ENCODE results near the gene NHERF2.

DNA sequence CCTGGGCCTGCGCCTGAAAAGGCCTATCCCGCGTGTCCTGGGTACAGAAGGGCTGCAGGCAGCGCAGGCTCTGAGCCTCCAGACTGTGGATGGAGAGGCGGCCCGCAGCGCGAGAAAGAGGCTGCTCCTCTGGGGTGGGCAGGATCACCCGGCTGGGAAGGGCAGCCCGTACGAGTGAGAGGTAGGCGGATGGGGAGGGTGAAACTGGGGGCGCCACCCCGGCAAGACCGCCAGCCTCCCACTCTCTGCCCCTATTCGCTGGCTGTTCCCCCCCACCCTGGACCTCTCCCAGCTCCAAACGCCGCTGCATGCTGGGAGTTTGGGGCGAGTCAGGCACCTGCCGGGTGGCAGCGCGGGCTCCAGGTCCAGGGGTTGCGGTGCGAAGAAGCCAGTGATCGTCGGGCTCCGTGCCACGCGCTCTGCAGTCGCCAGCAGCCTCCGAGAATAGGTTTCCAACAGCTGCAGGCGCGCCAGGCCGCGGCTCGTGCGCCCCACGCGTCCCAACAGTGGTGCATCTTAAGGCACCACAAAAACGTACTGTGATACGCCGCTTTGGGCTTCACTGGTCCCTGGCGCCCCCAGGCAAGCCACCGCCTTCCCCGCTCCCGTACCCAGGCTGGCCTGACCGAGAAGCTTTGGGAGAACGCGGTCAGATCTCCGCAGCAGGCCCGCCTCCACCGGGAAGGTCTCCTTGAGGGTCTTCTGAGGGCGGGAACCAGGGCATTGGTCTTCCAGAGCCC, 46.5 kb upstream of the NHERF2 start:
- TF ChIP-seq, protein P1, sequence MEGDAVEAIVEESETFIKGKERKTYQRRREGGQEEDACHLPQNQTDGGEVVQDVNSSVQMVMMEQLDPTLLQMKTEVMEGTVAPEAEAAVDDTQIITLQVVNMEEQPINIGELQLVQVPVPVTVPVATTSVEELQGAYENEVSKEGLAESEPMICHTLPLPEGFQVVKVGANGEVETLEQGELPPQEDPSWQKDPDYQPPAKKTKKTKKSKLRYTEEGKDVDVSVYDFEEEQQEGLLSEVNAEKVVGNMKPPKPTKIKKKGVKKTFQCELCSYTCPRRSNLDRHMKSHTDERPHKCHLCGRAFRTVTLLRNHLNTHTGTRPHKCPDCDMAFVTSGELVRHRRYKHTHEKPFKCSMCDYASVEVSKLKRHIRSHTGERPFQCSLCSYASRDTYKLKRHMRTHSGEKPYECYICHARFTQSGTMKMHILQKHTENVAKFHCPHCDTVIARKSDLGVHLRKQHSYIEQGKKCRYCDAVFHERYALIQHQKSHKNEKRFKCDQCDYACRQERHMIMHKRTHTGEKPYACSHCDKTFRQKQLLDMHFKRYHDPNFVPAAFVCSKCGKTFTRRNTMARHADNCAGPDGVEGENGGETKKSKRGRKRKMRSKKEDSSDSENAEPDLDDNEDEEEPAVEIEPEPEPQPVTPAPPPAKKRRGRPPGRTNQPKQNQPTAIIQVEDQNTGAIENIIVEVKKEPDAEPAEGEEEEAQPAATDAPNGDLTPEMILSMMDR (conservative IDR thresholded peaks at IDR 0.05; ENCODE audit: low read depth in 2 of 2): no peak
- TF ChIP-seq EZH2 (IDR thresholded peaks at IDR 0.05; ENCODE audit: low read depth, unreplicated experiment): peak; percentile 19
- TF ChIP-seq, protein P2, sequence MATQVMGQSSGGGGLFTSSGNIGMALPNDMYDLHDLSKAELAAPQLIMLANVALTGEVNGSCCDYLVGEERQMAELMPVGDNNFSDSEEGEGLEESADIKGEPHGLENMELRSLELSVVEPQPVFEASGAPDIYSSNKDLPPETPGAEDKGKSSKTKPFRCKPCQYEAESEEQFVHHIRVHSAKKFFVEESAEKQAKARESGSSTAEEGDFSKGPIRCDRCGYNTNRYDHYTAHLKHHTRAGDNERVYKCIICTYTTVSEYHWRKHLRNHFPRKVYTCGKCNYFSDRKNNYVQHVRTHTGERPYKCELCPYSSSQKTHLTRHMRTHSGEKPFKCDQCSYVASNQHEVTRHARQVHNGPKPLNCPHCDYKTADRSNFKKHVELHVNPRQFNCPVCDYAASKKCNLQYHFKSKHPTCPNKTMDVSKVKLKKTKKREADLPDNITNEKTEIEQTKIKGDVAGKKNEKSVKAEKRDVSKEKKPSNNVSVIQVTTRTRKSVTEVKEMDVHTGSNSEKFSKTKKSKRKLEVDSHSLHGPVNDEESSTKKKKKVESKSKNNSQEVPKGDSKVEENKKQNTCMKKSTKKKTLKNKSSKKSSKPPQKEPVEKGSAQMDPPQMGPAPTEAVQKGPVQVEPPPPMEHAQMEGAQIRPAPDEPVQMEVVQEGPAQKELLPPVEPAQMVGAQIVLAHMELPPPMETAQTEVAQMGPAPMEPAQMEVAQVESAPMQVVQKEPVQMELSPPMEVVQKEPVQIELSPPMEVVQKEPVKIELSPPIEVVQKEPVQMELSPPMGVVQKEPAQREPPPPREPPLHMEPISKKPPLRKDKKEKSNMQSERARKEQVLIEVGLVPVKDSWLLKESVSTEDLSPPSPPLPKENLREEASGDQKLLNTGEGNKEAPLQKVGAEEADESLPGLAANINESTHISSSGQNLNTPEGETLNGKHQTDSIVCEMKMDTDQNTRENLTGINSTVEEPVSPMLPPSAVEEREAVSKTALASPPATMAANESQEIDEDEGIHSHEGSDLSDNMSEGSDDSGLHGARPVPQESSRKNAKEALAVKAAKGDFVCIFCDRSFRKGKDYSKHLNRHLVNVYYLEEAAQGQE (IDR thresholded peaks at IDR 0.05; ENCODE audit: unreplicated experiment): no peak
- TF ChIP-seq EZH2phosphoT487 (IDR thresholded peaks at IDR 0.05; ENCODE audit: unreplicated experiment): no peak
- TF ChIP-seq NANOG (IDR thresholded peaks at IDR 0.05; ENCODE audit: borderline replicate concordance): no peak
- no peak; the same call in 1 of the 2 replicates for TF ChIP-seq POLR2AphosphoS5 (IDR thresholded peaks at IDR 0.05; ENCODE audit: low read depth)
- no peak for TF ChIP-seq CREB1 (CRISPR knock-in tag; IDR thresholded peaks at IDR 0.05; ENCODE audit: low read depth)
- TF ChIP-seq ZNF114 (CRISPR knock-in tag; IDR thresholded peaks at IDR 0.05): no peak
- TF ChIP-seq, protein P3, sequence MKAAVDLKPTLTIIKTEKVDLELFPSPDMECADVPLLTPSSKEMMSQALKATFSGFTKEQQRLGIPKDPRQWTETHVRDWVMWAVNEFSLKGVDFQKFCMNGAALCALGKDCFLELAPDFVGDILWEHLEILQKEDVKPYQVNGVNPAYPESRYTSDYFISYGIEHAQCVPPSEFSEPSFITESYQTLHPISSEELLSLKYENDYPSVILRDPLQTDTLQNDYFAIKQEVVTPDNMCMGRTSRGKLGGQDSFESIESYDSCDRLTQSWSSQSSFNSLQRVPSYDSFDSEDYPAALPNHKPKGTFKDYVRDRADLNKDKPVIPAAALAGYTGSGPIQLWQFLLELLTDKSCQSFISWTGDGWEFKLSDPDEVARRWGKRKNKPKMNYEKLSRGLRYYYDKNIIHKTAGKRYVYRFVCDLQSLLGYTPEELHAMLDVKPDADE (IDR thresholded peaks at IDR 0.05): no peak
- TF ChIP-seq JUNB (IDR thresholded peaks at IDR 0.05; ENCODE audit: unreplicated experiment): no peak
- TF ChIP-seq ZNF331 (CRISPR knock-in tag; IDR thresholded peaks at IDR 0.05; ENCODE audit: low read depth): no peak
- no peak for TF ChIP-seq STAT1 (IDR thresholded peaks at IDR 0.05; ENCODE audit: unreplicated experiment)
